ENCODE results near the gene BOK. TPM values are rescaled to one million over a fixed set of nuclear protein-coding genes. Genes with fewer than 3 reads are reported as not detected.

The BOK gene
- total and polyA plus RNA-seq, 4 donors, result 11.3 to 82.1 (median 44.0) TPM

DNA sequence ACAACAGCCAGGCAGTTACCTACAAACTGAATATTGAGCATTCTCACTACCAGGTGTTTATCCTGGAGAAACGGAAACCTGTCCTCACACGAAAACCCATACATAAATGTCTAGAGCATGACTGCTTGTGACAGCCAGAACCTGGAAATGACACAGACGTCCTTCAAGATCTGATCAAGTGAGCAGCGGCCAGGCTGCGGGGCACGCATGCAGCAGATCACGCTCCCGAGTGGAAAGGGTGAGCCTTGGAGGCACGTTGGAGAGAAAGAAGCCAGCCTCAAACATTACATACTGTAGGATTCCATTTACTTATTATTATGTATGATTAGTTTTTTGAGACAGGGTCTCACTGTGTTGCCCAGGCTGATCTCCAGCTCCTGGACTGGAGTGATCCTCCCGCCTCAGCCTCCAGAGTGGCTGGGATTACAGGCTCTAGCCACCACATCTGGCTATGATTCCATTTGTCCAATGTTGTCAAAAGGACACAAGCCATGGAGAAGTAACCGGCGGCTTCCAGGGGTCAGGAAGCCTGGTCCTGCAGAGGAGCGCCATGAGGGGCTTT is 27.3 kb upstream of the BOK start:
- no peaks in the 10 kb centered on the region for H3K27me3 ChIP-seq (ENCODE audit: control insufficient read depth in 4 of 4, insufficient read depth in 4 of 4, low read length in 3 of 4)
- no peaks in the 10 kb centered on the region for H3K9me3 ChIP-seq (ENCODE audit: control insufficient read depth in 4 of 4, low read length in 3 of 4)
- no peaks in the 10 kb centered on the region for H3K36me3 ChIP-seq (ENCODE audit: control insufficient read depth in 4 of 4, insufficient read depth in 3 of 4, low read depth in 1 of 4, low read length in 3 of 4)
- H3K4me1 ChIP-seq (ENCODE audit: control insufficient read depth in 4 of 4, insufficient read depth in 4 of 4, low read length in 3 of 4), result no peaks in the 10 kb centered on the region
- no peak overlapping the region for H3K9ac ChIP-seq (ENCODE audit: low read depth in 1 of 2, low read length in 2 of 2)
- DNase-seq (ENCODE audit: low spot score), result no peak
- WGBS, result 88% methylated on average over 13 of the region's 13 CpGs
- TF ChIP-seq GABPA (IDR thresholded peaks at IDR 0.05 in 1 of 2, conservative IDR thresholded peaks at IDR 0.05 in 1 of 2) (no peak), NR2F2 (IDR thresholded peaks at IDR 0.05) (no peak), YY1 (IDR thresholded peaks at IDR 0.05) (no peak), FOXA1 (IDR thresholded peaks at IDR 0.05) (no peak), FOXA2 (IDR thresholded peaks at IDR 0.05) (no peak), RXRA (IDR thresholded peaks at IDR 0.05) (no peak), JUND (IDR thresholded peaks at IDR 0.05) (no peak), TAF1 (conservative IDR thresholded peaks at IDR 0.05) (no peak), ATF3 (IDR thresholded peaks at IDR 0.05) (no peak), HNF4G (IDR thresholded peaks at IDR 0.05) (no peak), MAX (IDR thresholded peaks at IDR 0.05) (no peak), EGR1 (IDR thresholded peaks at IDR 0.05; ENCODE audit: low read depth in 2 of 2) (no peak), SP1 (IDR thresholded peaks at IDR 0.05) (no peak), HNF4A (conservative IDR thresholded peaks at IDR 0.05) (no peak), RAD21 (IDR thresholded peaks at IDR 0.05) (no peak)
- TF ChIP-seq, protein P1, sequence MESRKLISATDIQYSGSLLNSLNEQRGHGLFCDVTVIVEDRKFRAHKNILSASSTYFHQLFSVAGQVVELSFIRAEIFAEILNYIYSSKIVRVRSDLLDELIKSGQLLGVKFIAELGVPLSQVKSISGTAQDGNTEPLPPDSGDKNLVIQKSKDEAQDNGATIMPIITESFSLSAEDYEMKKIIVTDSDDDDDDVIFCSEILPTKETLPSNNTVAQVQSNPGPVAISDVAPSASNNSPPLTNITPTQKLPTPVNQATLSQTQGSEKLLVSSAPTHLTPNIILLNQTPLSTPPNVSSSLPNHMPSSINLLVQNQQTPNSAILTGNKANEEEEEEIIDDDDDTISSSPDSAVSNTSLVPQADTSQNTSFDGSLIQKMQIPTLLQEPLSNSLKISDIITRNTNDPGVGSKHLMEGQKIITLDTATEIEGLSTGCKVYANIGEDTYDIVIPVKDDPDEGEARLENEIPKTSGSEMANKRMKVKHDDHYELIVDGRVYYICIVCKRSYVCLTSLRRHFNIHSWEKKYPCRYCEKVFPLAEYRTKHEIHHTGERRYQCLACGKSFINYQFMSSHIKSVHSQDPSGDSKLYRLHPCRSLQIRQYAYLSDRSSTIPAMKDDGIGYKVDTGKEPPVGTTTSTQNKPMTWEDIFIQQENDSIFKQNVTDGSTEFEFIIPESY (IDR thresholded peaks at IDR 0.05), result no peak
- TF ChIP-seq, protein P2, sequence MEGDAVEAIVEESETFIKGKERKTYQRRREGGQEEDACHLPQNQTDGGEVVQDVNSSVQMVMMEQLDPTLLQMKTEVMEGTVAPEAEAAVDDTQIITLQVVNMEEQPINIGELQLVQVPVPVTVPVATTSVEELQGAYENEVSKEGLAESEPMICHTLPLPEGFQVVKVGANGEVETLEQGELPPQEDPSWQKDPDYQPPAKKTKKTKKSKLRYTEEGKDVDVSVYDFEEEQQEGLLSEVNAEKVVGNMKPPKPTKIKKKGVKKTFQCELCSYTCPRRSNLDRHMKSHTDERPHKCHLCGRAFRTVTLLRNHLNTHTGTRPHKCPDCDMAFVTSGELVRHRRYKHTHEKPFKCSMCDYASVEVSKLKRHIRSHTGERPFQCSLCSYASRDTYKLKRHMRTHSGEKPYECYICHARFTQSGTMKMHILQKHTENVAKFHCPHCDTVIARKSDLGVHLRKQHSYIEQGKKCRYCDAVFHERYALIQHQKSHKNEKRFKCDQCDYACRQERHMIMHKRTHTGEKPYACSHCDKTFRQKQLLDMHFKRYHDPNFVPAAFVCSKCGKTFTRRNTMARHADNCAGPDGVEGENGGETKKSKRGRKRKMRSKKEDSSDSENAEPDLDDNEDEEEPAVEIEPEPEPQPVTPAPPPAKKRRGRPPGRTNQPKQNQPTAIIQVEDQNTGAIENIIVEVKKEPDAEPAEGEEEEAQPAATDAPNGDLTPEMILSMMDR (IDR thresholded peaks at IDR 0.05; ENCODE audit: low read depth, low read length, missing input control), result no peak
- H3K27ac ChIP-seq (ENCODE audit: low read depth in 1 of 2, low read length in 2 of 2), result no peak overlapping the region
- no peak overlapping the region for H3K4me3 ChIP-seq (ENCODE audit: low read depth in 1 of 3, low read length in 3 of 3)

- TF ChIP-seq GABPA (IDR thresholded peaks at IDR 0.05 in 1 of 2, conservative IDR thresholded peaks at IDR 0.05 in 1 of 2), result no peak
- TF ChIP-seq, protein P2 (IDR thresholded peaks at IDR 0.05; ENCODE audit: low read depth, low read length, missing input control), result no peak
- no peak for TF ChIP-seq YY1 (IDR thresholded peaks at IDR 0.05)
- TF ChIP-seq RXRA (IDR thresholded peaks at IDR 0.05), result no peak
- TF ChIP-seq NR2F2 (IDR thresholded peaks at IDR 0.05), result no peak
- TF ChIP-seq ATF3 (IDR thresholded peaks at IDR 0.05), result no peak
- Histone ChIP-seq H3K9me3 (ENCODE audit: control insufficient read depth in 4 of 4, low read length in 3 of 4) (no peaks in the 10 kb centered on the region), H3K27me3 (ENCODE audit: control insufficient read depth in 4 of 4, insufficient read depth in 4 of 4, low read length in 3 of 4) (no peaks in the 10 kb centered on the region), H3K4me1 (ENCODE audit: control insufficient read depth in 4 of 4, insufficient read depth in 4 of 4, low read length in 3 of 4) (no peaks in the 10 kb centered on the region), H3K36me3 (ENCODE audit: control insufficient read depth in 4 of 4, insufficient read depth in 3 of 4, low read depth in 1 of 4, low read length in 3 of 4) (no peaks in the 10 kb centered on the region), H3K4me3 (ENCODE audit: low read depth in 1 of 3, low read length in 3 of 3) (no peak overlapping the region), H3K9ac (ENCODE audit: low read depth in 1 of 2, low read length in 2 of 2) (no peak overlapping the region), H3K27ac (ENCODE audit: low read depth in 1 of 2, low read length in 2 of 2) (no peak overlapping the region)
- WGBS, result 96% methylated on average over 8 of the region's 8 CpGs
- DNase-seq (ENCODE audit: low spot score), result no peak
Measured at GRCh38 chr2:241532168-241532567, 26.4 kb upstream of the BOK start.

Measured in liver (tissue), 9 donors.